K562 (cell line): Measurements from ENCODE around the gene NUMB. TPM values are rescaled to one million over a fixed set of nuclear protein-coding genes. Genes with fewer than 3 reads are reported as not detected.

ENCODE experiments used
- ATAC-seq: fragments of 200-7000 bp; cut with Tn5 transposase; 3 replicates; pipeline ENCODE4 v1.9.1; 2020; ENCODE audit warnings: moderate library complexity
- BruUV-seq: library from RNA; stranded (reverse); fragments of 400-500 nt; replicated peaks from 2 replicates; lab custom pipeline; 2021; lab: Mats Ljungman, UMichigan
- CTCF ChIA-PET: fragments of 300-600 bp; formaldehyde crosslinking; extraction: SDS; loops from one replicate; lab custom pipeline; 2021; ENCODE audit warnings: low intra/inter-chr PET ratio; lab: Yijun Ruan, JAX
- POLR2A ChIA-PET: fragments of 300-600, 350-650 bp; sonication (Branson Sonifier 250); formaldehyde crosslinking; extraction: SDS; loops from one replicate; lab custom pipeline; 2021; ENCODE audit warnings: antibody characterized with exemption, inconsistent platforms; lab: Yijun Ruan, JAX
- DNase-seq, 4 experiments: peaks; one replicate each; pipeline versions ENCODE4 v3.0.0 to v3.0.0-alpha.2; 2011 to 2018; ENCODE audit warnings: low spot score in 3 of 4, mixed read lengths in 3 of 4; ENCODE audit errors: extremely low read depth in 1 of 4
- FAIRE-seq: peaks from 2 replicates; lab custom pipeline; 2011; peaks lifted over from hg19 to GRCh38; lab: Jason Lieb, UNC
- H2AFZ ChIP-seq: 2 replicates; pipeline ENCODE4 v1.6.0; 2011; ENCODE audit warnings: low read depth, low read length, control low read depth, inconsistent platforms
- H3K27ac ChIP-seq: fragments of 200-600 bp; 3 replicates; pipeline ENCODE4 v1.8.0; 2011; ENCODE audit warnings: low read depth, mild to moderate bottlenecking, control low read depth, inconsistent platforms, low read length, moderate library complexity, mixed read lengths; ENCODE audit errors: extremely low read depth
- H3K27me3 ChIP-seq, 2 experiments: fragments of 300-600 bp in 1 of 2; 2 replicates in 1 of 2; 3 replicates in 1 of 2; pipeline versions ENCODE4 v1.6.0 to v1.8.0; 2011; ENCODE audit warnings: inconsistent platforms in 2 of 2, low read length in 2 of 2, mild to moderate bottlenecking in 1 of 2, mixed read lengths in 1 of 2, moderate library complexity in 1 of 2; ENCODE audit not compliant: control insufficient read depth in 2 of 2, insufficient read depth in 2 of 2
- H3K36me3 ChIP-seq: fragments of 300-600 bp; 3 replicates; pipeline ENCODE4 v1.8.0; 2011; ENCODE audit warnings: mild to moderate bottlenecking, low read length, inconsistent platforms; ENCODE audit not compliant: control insufficient read depth, insufficient read depth
- H3K4me1 ChIP-seq, 2 experiments: fragments of 200-600 bp in 1 of 2; replicated peaks in 1 of 2; 2 replicates in 1 of 2; 3 replicates in 1 of 2; pipeline versions ENCODE4 v1.5.1 to v1.8.0; 2011; ENCODE audit warnings: inconsistent platforms in 2 of 2, low read length in 2 of 2, mild to moderate bottlenecking in 1 of 2, mixed read lengths in 1 of 2, moderate library complexity in 1 of 2; ENCODE audit not compliant: control insufficient read depth in 2 of 2, insufficient read depth in 2 of 2
- H3K4me2 ChIP-seq: 2 replicates; pipeline ENCODE4 v1.6.1; 2011; ENCODE audit warnings: low read length, control low read depth, inconsistent platforms, mixed read lengths; ENCODE audit not compliant: insufficient read depth
- H3K4me3 ChIP-seq: fragments of 200-600 bp; sonication (generic), shearing (Covaris generic); 2 replicates; pipeline ENCODE4 v1.5.1; 2016; ENCODE audit warnings: control low read depth, inconsistent platforms
- H3K79me2 ChIP-seq: fragments of 200-600 bp; 3 replicates; pipeline ENCODE4 v1.8.0; 2011; ENCODE audit warnings: low read length, inconsistent platforms; ENCODE audit not compliant: control insufficient read depth, insufficient read depth
- H3K9ac ChIP-seq, 2 experiments: 2 replicates each; pipeline versions ENCODE4 v1.6.0 to v1.6.1; 2011; ENCODE audit warnings: low read depth in 2 of 2, low read length in 2 of 2, control low read depth in 1 of 2, inconsistent platforms in 1 of 2, mild to moderate bottlenecking in 1 of 2, mixed read lengths in 1 of 2; ENCODE audit not compliant: insufficient read depth in 1 of 2
- H3K9me1 ChIP-seq: one replicate; pipeline ENCODE4 v1.6.0; 2011; ENCODE audit warnings: inconsistent platforms, mild to moderate bottlenecking, low read length, moderate library complexity; ENCODE audit not compliant: control insufficient read depth, insufficient read depth
- H3K9me3 ChIP-seq: replicated peaks from 2 replicates; pipeline ENCODE4 v1.5.1; 2011; ENCODE audit warnings: low read depth, low read length, inconsistent platforms; ENCODE audit not compliant: control insufficient read depth, insufficient read depth
- H4K20me1 ChIP-seq: replicated peaks from 2 replicates; pipeline ENCODE4 v1.6.1; 2011; ENCODE audit warnings: low read length, inconsistent platforms, mixed read lengths; ENCODE audit not compliant: control insufficient read depth, insufficient read depth
- DMBX1 ChIP-seq: fragments of 250-450 bp; sonication (Bioruptor Pico); IDR thresholded peaks from 2 replicates; pipeline ENCODE4 v1.8.0; 2022; ENCODE audit warnings: inconsistent platforms, mild to moderate bottlenecking, moderate library complexity, borderline replicate concordance
- ZBTB33 ChIP-seq: sonication (generic); formaldehyde crosslinking; IDR thresholded peaks from 2 replicates; pipeline ENCODE4 v1.8.1; 2023; ENCODE audit warnings: mild to moderate bottlenecking, missing genetic modification reagents
- ZNF717 ChIP-seq: fragments of 250-450 bp; sonication (Bioruptor Pico); IDR thresholded peaks from 2 replicates; pipeline ENCODE4 v1.5.0; 2021
- ZNF740 ChIP-seq, 3 experiments: fragments of 200-800 bp in 1 of 3; sonication (Bioruptor generic) in 1 of 3; sonication (generic) in 1 of 3; formaldehyde crosslinking in 1 of 3; IDR thresholded peaks; 2 replicates each; pipeline versions ENCODE4 v1.6.1 to v1.8.0; 2016 to 2022; ENCODE audit warnings: mild to moderate bottlenecking in 2 of 3, missing compliant biosample characterization in 2 of 3, missing genetic modification characterization in 2 of 3, missing genetic modification reagents in 1 of 3
- WGBS: fragments of 100-300 bp; shearing (Covaris generic); methylation state at CpG from one replicate; pipeline ENCODE4 v1.1.6; 2016; ENCODE audit warnings: low coverage, mixed read lengths; ENCODE audit not compliant: insufficient coverage; ENCODE audit errors: missing lambda C conversion rate; 5-methylcytosine and 5-hydroxymethylcytosine counted together
- in situ Hi-C: fragments of 300-500 bp; cut with MboI; formaldehyde crosslinking; loops from 4 replicates; pipeline ENCODE4 v1.15.0; 2018; ENCODE audit warnings: inconsistent platforms, mixed read lengths
- intact Hi-C: fragments of 100-400 bp; cut with micrococcal nuclease; formaldehyde crosslinking; loops from 2 replicates; pipeline ENCODE4 v1.14.2; 2022
- polyA plus RNA-seq, 8 experiments: library from polyadenylated mRNA; depleted of rRNA in 4 of 8; stranded (reverse) in 5 of 8; unstranded in 3 of 8; fragments of >200 nt; fragmentation: Nextera tagmentation in 2 of 8; fragmentation: Illumina TruSeq in 1 of 8; extraction: Ambion mirVana in 2 of 8; extraction: Trizol in 1 of 8; gene quantifications; 2 replicates each; pipeline versions ENCODE4 v1.2.1 to v1.2.3, GENCODE V29; 2011 to 2014; ENCODE audit warnings: inconsistent platforms in 1 of 8, missing spikeins in 1 of 8
- total RNA-seq, 7 experiments: library from RNA; depleted of rRNA in 6 of 7; stranded (reverse); fragments of >200 nt in 6 of 7; fragmentation: Illumina TruSeq in 2 of 7; extraction: Trizol in 2 of 7; gene quantifications; 2 replicates each; pipeline versions ENCODE4 v1.2.1 to v1.2.3, GENCODE V29; 2011 to 2021; ENCODE audit warnings: low replicate concordance in 1 of 7

NUMB gene
- total and polyA plus RNA-seq, 9 of the 15 experiments (the other 6 are each of a cell fraction or from before 2014, with no cell fraction given), result 13.5 to 54.0 (median 32.3) TPM

GRCh38 chr14:73243341-73243740, 215.0 kb downstream of the NUMB start (continued):
- TF ChIP-seq ZBTB33 (CRISPR knock-in tag), result no peak
- no peak for TF ChIP-seq DMBX1 (CRISPR knock-in tag)

GRCh38 chr14:73242357-73242901, 215.9 kb downstream of the NUMB start:
- DNase-seq, result no peak
- H3K4me1 ChIP-seq, result peaks cover 0 to 29% of the 10 kb centered on the region in 2 experiments; a peak in 2 of 5 replicates
- TF ChIP-seq ZNF717 (CRISPR knock-in tag) (no peak), ZNF740 (CRISPR knock-in tag; IDR thresholded peaks at IDR 0.05) (peak; percentile 39; the same call in 1 of the 2 replicates), ZNF740 (tag; IDR thresholded peaks at IDR 0.05) (no peak)
- TF ChIP-seq, all 486 proteins: peak for 1
- Histone ChIP-seq H3K9me1 (no peaks in the 10 kb centered on the region), H3K4me3 (no peak overlapping the region), H3K79me2 (no peaks in the 10 kb centered on the region), H2AFZ (no peak overlapping the region), H3K36me3 (no peaks in the 10 kb centered on the region), H3K27me3 (peaks cover 11 to 52% of the 10 kb centered on the region in 2 experiments; a peak in 4 of 5 replicates), H4K20me1 (no peaks in the 10 kb centered on the region), H3K4me2 (no peak overlapping the region), H3K27ac (no peak overlapping the region), H3K9ac (no peak overlapping the region), H3K9me3 (no peaks in the 10 kb centered on the region)
- BruUV-seq, result no TSS peak
- ATAC-seq (no peak), FAIRE-seq (no peak)
- intact Hi-C loops (no loop called here), in situ Hi-C loops (no loop called here)
- ChIA-PET POLR2A (no interaction called here), CTCF (no interaction called here)
- WGBS, result 0% methylated on average over 6 of the region's 6 CpGs
